Endothelial cell (in vitro differentiated cells): ENCODE results near the gene CBLC. TPM values are rescaled to one million over a fixed set of nuclear protein-coding genes. Genes with fewer than 3 reads are reported as not detected.

ENCODE experiments used
- DNase-seq: peaks from one replicate; pipeline ENCODE4 v3.0.0; 2021; ENCODE audit warnings: low spot score
- H3K27ac Mint-ChIP-seq: one replicate; pipeline ENCODE4 v1.8.0; 2021; ENCODE audit warnings: mixed read lengths, inconsistent platforms; ENCODE audit not compliant: unreplicated experiment
- H3K27me3 Mint-ChIP-seq: one replicate; pipeline ENCODE4 v1.8.0; 2021; ENCODE audit warnings: mild to moderate bottlenecking, moderate library complexity, mixed read lengths, inconsistent platforms; ENCODE audit not compliant: unreplicated experiment
- H3K36me3 Mint-ChIP-seq: one replicate; pipeline ENCODE4 v1.8.0; 2021; ENCODE audit warnings: mild to moderate bottlenecking, low read depth, mixed read lengths, inconsistent platforms; ENCODE audit not compliant: unreplicated experiment
- H3K4me1 Mint-ChIP-seq: one replicate; pipeline ENCODE4 v1.8.0; 2021; ENCODE audit warnings: mild to moderate bottlenecking, mixed read lengths, inconsistent platforms; ENCODE audit not compliant: unreplicated experiment
- H3K4me3 Mint-ChIP-seq: one replicate; pipeline ENCODE4 v1.8.0; 2021; ENCODE audit warnings: mild to moderate bottlenecking, mixed read lengths, inconsistent platforms; ENCODE audit not compliant: unreplicated experiment
- H3K9me3 Mint-ChIP-seq: one replicate; pipeline ENCODE4 v1.8.0; 2021; ENCODE audit warnings: mixed read lengths, inconsistent platforms; ENCODE audit not compliant: unreplicated experiment
- CTCF ChIP-seq: fragments of 200-600 bp; sonication (generic); IDR thresholded peaks from one replicate; pipeline ENCODE4 v1.5.0; 2021; ENCODE audit warnings: antibody characterized with exemption; ENCODE audit not compliant: unreplicated experiment
- long read RNA-seq: library from polyadenylated mRNA; unstranded; transcript quantifications from one replicate; pipeline ENCODE4 v2.0.0, GENCODE V29; 2020; ENCODE audit not compliant: unreplicated experiment
- total RNA-seq: library from RNA; stranded (reverse); fragmentation: NEBNext Ultra II Directional; extraction: Animal tissue kit (Norgen Biotek cat#: 25700); gene quantifications from one replicate; pipeline ENCODE4 v1.2.1, GENCODE V29; 2021; ENCODE audit not compliant: unreplicated experiment

Gene CBLC
- total RNA-seq = 0.85 TPM
- long read RNA-seq, partial matches to known transcripts = 0 of 1 reads
- long read RNA-seq, other reads (novel, unspliced or antisense) = 1 of 1 reads

- no peak within 1 kb of the TSS for H3K27ac Mint-ChIP-seq
- H3K4me1 Mint-ChIP-seq = no peaks in the 10 kb centered on the region
- TF ChIP-seq CTCF = peak; percentile 21
- peaks cover 7% of the 10 kb centered on the region for H3K27me3 Mint-ChIP-seq
- no peaks in the 10 kb centered on the region for H3K9me3 Mint-ChIP-seq
- no peaks in the 10 kb centered on the region for H3K36me3 Mint-ChIP-seq
- H3K4me3 Mint-ChIP-seq = no peak within 1 kb of the TSS
- peak; percentile 34 for DNase-seq
Observed at GRCh38 chr19:44777715-44778347, at the start of gene CBLC. Gene CBLC, plus strand, starts transcription at chr19:44777890. Its CDS starts 42 bp downstream, at chr19:44777932.

DNA sequence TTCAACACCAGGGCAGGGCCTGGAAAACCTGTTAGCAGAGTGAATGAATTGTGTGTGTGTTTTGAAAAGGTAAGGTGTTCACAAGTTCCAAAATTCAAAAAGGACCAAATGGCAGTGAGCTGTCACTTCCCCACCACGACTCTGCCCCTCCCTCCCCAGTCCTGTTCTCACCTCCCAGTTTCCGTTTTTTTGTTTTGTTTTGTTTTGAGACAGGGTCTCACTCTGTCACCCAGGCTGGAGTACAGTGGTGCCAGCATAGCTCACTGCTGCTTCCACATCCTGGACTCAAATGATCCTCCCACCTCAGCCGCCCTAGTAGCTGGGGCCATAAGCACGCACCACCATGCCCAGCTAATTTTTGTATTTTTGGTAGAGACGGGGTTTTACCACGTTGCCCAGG lies 49.5 kb upstream of the CBLC start:
- DNase-seq = no peak
- TF ChIP-seq CTCF = no peak
- Mint-ChIP-seq H3K36me3 (no peaks in the 10 kb centered on the region), H3K27ac (no peak overlapping the region), H3K27me3 (peaks cover 12% of the 10 kb centered on the region), H3K9me3 (no peaks in the 10 kb centered on the region), H3K4me1 (no peaks in the 10 kb centered on the region), H3K4me3 (no peak overlapping the region)

DNA sequence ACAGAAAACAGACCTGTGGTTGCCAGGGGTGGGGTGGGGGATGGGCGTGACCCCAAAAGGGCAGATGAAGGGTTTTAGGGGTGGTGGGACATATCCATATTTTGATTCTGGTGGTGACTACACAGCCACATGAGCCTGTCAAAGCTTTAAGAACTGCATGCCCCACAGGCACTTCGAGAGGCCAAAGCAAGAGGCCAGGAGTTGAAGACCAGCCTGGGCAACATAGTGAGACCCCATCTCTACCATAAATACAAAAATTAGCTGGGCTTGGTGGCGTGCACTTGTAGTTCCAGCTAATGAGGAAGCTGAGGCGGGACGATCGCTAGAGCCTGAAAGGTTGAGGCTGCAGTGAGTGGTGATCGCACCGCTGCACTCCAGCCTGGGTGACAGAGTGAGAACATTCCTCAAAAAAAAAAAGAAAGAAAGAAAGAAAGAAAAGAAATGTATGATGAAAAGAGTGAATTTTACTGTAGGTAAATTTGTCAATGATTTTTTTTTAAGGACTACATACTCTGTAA lies 48.1 kb upstream of the CBLC start:
- Mint-ChIP-seq H3K4me3 (no peak overlapping the region), H3K36me3 (no peaks in the 10 kb centered on the region), H3K27ac (no peak overlapping the region), H3K27me3 (peaks cover 3% of the 10 kb centered on the region), H3K9me3 (no peaks in the 10 kb centered on the region), H3K4me1 (no peaks in the 10 kb centered on the region)
- DNase-seq = no peak
- no peak for TF ChIP-seq CTCF

DNA sequence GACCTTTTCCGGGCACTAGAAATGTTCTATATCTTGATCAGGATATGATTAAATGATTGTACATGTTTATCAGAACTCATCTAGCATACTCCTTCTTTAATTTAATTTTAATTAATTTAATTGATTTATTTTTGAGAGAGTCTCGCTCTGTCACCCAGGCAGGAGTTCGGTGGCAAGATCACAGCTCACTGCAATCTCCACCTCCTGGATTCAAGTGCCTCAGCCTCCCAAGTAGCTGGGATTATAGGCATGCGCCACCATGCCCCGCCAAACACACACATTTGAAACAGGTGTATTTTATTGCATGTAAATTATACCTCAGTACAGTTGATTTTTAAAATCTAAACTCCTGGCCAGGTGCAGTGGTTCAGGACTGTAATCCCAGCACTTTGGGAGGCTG lies 46.6 kb upstream of the CBLC start:
- DNase-seq = no peak
- Mint-ChIP-seq H3K4me1 (no peaks in the 10 kb centered on the region), H3K27ac (no peak overlapping the region), H3K27me3 (peaks cover 1% of the 10 kb centered on the region), H3K9me3 (no peaks in the 10 kb centered on the region), H3K36me3 (no peaks in the 10 kb centered on the region), H3K4me3 (no peak overlapping the region)
- TF ChIP-seq CTCF = no peak

DNA sequence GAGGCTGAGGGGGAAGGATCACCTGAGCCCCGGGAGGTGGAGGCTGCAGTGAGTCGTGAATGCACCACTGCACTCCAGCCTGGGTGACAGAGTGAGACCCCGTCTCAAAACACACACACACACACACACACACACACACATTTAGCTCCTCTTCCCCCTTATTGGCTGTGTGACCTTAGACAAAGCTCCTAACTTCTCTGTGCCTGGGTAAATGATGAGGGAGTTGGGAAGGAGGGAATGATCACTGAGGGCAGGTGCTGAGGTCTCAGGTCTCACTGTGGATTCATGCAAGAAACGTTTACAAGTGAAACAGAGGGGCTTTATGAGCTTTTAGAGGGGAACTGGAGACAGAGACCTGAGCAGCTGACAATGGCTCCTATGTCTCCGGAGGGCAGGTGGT lies 46.1 kb upstream of the CBLC start:
- no peak for TF ChIP-seq CTCF
- H3K27ac Mint-ChIP-seq = no peak overlapping the region
- no peaks in the 10 kb centered on the region for H3K36me3 Mint-ChIP-seq

More for the DNA sequence above, 46.1 kb upstream of the CBLC start:
- Mint-ChIP-seq H3K9me3 (no peaks in the 10 kb centered on the region), H3K27me3 (peaks cover 1% of the 10 kb centered on the region), H3K4me3 (no peak overlapping the region), H3K4me1 (no peaks in the 10 kb centered on the region)
- no peak for DNase-seq
